Non-pigmented ciliary epithelial cell (primary cell): ENCODE measurements around the gene SCAP.

Experiments used
- DNase-seq: peaks from one replicate; pipeline ENCODE4 v3.0.0-alpha.2; 2010; ENCODE audit warnings: low read depth

The SCAP gene

GRCh38 chr3:47430606-47431005, 45.1 kb downstream of the SCAP start:
- no peak for DNase-seq

GRCh38 chr3:47429476-47430270, 46.1 kb downstream of the SCAP start:
- DNase-seq: no peak

- DNase-seq: no peak
Measured at GRCh38 chr3:47428662-47429061, 47.1 kb downstream of the SCAP start.

GRCh38 chr3:47427866-47428265, 47.9 kb downstream of the SCAP start:
- DNase-seq: no peak

- no peak for DNase-seq
Measured at GRCh38 chr3:47425959-47426358, 49.8 kb downstream of the SCAP start.

GRCh38 chr3:47425383-47425778, 50.4 kb downstream of the SCAP start:
- no peak for DNase-seq

- DNase-seq: no peak
Measured at GRCh38 chr3:47424434-47425382, 51.0 kb downstream of the SCAP start.

- DNase-seq: no peak
Measured at GRCh38 chr3:47423548-47424145, 52.1 kb downstream of the SCAP start.

- DNase-seq: no peak
Measured at GRCh38 chr3:47422743-47423142, 53.0 kb downstream of the SCAP start.

GRCh38 chr3:47421741-47422649, 53.7 kb downstream of the SCAP start:
- DNase-seq: no peak

- peak; percentile 54 for DNase-seq
Measured at GRCh38 chr3:47420511-47421484, 54.9 kb downstream of the SCAP start.

GRCh38 chr3:47420044-47420430, 55.7 kb downstream of the SCAP start:
- DNase-seq: no peak

GRCh38 chr3:47419083-47420043, 56.4 kb downstream of the SCAP start:
- DNase-seq: no peak

- no peak for DNase-seq
Measured at GRCh38 chr3:47418167-47419082, 57.3 kb downstream of the SCAP start.

- DNase-seq: no peak
Measured at GRCh38 chr3:47416041-47416440, 59.7 kb downstream of the SCAP start.

GRCh38 chr3:47414666-47415587, 60.8 kb downstream of the SCAP start:
- no peak for DNase-seq

- no peak for DNase-seq
Measured at GRCh38 chr3:47414161-47414564, 61.6 kb downstream of the SCAP start.
